Effector memory CD8-positive, alpha-beta T cell (primary cell): ENCODE measurements around the gene ARSG.

ENCODE experiments used
- ATAC-seq: fragments of 150-1000 bp; cut with Tn5 transposase; replicated peaks from 2 replicates; pipeline ENCODE4 v1.10.0; 2021; ENCODE audit warnings: mild to moderate bottlenecking, moderate library complexity
- DNase-seq, 3 experiments: peaks; one replicate each; pipeline ENCODE4 v3.0.0; 2021
- H3K27ac Mint-ChIP-seq, 2 donors: one replicate each; pipeline ENCODE4 v1.8.0; 2022; ENCODE audit warnings: mild to moderate bottlenecking in 2 of 2, mixed read lengths in 2 of 2, moderate library complexity in 2 of 2
- H3K27me3 Mint-ChIP-seq, 2 donors: one replicate each; pipeline ENCODE4 v1.8.0; 2022; ENCODE audit warnings: mixed read lengths in 2 of 2
- H3K36me3 Mint-ChIP-seq: one replicate; pipeline ENCODE4 v1.8.0; 2022; ENCODE audit warnings: mild to moderate bottlenecking, moderate library complexity, mixed read lengths; ENCODE audit not compliant: insufficient read depth
- H3K4me1 Mint-ChIP-seq, 2 donors: one replicate each; pipeline ENCODE4 v1.8.0; 2022; ENCODE audit warnings: low read depth in 2 of 2, mixed read lengths in 2 of 2
- H3K4me3 Mint-ChIP-seq, 2 donors: one replicate each; pipeline ENCODE4 v1.8.0; 2022; ENCODE audit warnings: mild to moderate bottlenecking in 2 of 2, mixed read lengths in 2 of 2, moderate library complexity in 2 of 2
- H3K9me3 Mint-ChIP-seq, 2 donors: one replicate each; pipeline ENCODE4 v1.8.0; 2022; ENCODE audit warnings: mixed read lengths in 2 of 2

The ARSG gene

DNA sequence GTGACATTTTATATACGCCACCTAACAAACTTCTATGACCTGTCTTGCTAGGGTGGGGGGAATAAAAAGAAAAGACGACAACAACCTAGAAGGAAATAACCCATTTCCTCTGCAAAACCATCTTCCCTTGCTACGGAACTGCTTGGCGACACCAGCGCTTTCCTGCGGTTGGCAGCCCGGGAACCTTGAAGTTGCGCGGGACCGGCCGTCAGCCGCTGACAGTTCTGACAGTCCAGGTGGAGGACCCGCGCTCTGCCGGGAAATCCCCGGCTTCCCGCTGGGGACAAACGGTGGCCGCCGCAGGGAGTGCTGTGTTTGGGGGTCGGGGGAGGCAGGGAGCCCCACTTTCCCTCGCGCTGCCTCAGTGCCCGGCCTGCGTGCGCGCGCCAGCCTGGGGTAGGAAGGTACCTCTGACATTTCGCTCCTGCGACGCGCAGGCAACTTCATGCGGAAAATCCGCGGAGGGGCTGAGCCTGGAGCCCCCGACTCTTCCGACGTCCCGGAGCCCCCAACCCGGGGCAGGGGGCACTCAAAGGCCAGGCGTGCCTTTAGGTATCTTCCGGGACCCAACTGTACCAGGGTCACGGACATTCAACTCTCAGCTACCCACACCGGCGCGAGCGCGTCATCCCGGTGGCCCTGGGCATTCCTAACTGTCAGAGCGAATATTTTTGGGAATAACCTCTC, 884 bp upstream of the ARSG start:
- peak; percentile 66 to 68 (median 67) for DNase-seq
- Mint-ChIP-seq H3K27me3 (no peaks in the 10 kb centered on the region), H3K4me1 (peaks cover 43 to 55% of the 10 kb centered on the region in 2 donors), H3K9me3 (no peaks in the 10 kb centered on the region), H3K27ac (peak overlapping the region; percentile 100), H3K4me3 (peak overlapping the region; percentile 98 to 100), H3K36me3 (peaks cover 33% of the 10 kb centered on the region)
- ATAC-seq: peak; percentile 23

DNA sequence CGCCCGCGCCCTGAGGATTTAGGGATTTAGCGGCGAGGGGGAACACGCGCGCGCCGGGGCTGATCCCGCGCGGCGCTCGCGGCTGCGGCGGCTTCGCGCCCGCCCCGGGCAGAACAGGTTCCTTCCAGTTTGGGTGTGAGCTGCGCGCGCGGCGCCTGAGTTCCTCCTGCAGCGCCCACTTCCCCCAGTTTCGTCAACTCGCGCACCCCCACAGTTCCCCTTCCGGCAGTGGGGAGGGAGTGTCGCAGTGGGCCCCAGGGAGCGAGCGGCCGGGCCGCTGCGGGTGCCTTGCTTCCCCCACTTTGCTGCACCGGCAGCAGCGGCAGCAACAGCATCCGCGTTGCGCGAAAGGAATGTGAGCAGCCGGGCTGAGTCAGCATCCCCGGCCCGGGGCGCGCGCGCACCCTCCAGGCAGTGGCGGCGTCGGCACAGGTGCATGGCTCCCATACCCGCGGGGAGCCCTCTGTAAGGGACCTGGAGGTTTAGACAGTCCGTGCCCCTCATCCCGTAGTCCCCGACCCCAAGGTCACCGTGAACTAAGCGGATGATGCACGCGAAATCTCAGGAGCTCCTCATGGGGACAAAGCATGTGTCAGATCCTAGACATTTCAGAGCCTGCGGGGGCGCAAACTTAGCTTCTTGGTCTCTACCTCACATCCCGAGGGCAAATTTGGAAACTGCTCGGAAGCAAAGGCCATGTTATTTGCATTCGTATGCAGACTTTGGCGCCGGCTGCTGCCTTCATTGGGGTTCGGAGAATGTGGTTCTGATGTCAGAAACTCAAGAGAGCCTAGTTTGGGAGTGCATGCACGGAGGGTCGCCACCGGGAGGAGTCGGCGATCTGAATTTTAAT, 767 bp downstream of the ARSG start:
- peak overlapping the region; percentile 98 to 100 for H3K4me3 Mint-ChIP-seq
- H3K36me3 Mint-ChIP-seq: peaks cover 42% of the 10 kb centered on the region
- H3K9me3 Mint-ChIP-seq: no peaks in the 10 kb centered on the region
- ATAC-seq (peak; percentile 72), DNase-seq (peak; percentile 94 to 95 (median 95))
- H3K4me1 Mint-ChIP-seq: peaks cover 50 to 62% of the 10 kb centered on the region in 2 donors
- H3K27ac Mint-ChIP-seq: peak overlapping the region; percentile 100
- no peaks in the 10 kb centered on the region for H3K27me3 Mint-ChIP-seq

DNA sequence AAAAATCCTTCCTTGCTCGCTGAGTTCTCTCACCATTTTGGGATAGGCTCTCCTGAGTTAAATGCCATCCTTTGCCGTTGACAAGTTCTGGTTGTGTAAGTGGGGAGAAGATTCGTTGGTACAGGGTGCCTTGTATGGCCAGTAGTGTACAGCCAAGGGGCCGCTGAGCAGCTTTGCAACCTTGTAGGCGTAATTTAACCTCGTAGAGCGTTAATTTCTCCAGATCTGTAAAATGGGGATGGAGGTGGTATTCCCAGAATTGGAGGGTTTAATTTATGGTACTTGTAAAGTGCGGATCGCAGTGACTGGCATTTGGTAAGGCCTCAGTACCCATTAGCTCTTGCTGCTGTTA, 1.4 kb downstream of the ARSG start:
- DNase-seq (no peak), ATAC-seq (no peak)
- Mint-ChIP-seq H3K27ac (peak overlapping the region; percentile 100), H3K36me3 (peaks cover 44% of the 10 kb centered on the region), H3K27me3 (no peaks in the 10 kb centered on the region), H3K4me3 (peak overlapping the region; percentile 98 to 100), H3K9me3 (no peaks in the 10 kb centered on the region), H3K4me1 (peaks cover 49 to 62% of the 10 kb centered on the region in 2 donors)

DNA sequence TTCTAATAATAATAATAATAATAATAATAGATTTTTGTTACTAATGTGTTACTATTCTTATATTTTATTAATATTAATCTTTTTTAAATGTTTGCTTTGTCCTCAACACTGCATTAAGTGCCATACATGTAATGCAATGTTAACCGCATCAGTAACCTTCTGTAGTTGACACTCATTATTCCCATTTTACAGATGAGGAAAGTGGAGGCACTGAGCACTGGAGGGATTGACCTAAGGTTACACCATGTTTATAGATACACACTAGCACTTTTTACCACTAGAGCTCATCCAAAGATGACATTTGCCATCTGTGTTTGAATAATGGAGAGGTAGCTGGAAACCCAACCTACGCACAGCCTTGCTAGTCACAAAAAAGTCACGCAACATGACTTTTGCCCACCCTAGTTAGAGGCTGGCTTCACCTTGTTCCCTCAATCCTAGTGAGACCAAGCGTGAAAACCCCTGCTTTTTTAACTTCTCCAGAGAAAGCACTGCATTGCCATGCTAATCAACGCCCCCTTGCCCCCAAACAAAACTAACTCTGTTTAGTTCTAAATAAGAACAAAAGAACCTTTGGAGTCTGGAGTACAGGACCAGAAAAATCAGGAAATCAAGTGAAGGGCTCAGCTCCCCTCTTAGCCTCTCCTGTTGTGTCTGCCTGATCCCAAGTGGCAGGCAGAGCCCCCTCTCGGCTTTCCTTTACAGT, 2.3 kb downstream of the ARSG start:
- DNase-seq (no peak), ATAC-seq (no peak)
- Mint-ChIP-seq H3K9me3 (no peaks in the 10 kb centered on the region), H3K4me3 (peak overlapping the region in 1 of 2 donors; percentile 4), H3K4me1 (peaks cover 41 to 57% of the 10 kb centered on the region in 2 donors), H3K36me3 (peaks cover 43% of the 10 kb centered on the region), H3K27me3 (no peaks in the 10 kb centered on the region), H3K27ac (peak overlapping the region in 1 of 2 donors; percentile 28)

DNA sequence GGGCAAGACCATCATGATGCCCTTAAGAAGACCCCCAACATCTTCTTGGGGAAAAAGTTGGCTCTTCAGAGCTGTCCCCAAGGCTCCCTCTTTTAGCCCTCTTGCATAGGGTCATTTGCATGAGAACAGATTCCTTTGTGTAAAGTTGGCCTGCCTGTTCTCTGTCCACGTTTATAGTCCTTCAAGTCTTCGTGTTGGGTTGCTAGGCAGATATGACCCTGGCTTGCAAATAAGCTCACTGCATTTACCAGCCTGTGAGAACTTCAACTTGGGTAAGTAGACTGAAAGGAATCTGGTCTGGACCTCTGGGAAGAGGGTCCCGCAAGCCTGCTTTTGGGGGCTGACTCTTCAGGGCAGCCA, 2.9 kb downstream of the ARSG start:
- Mint-ChIP-seq H3K4me1 (peaks cover 36 to 54% of the 10 kb centered on the region in 2 donors), H3K27me3 (no peaks in the 10 kb centered on the region), H3K9me3 (no peaks in the 10 kb centered on the region), H3K4me3 (peak overlapping the region in 1 of 2 donors; percentile 4), H3K27ac (peak overlapping the region in 1 of 2 donors; percentile 28), H3K36me3 (peaks cover 38% of the 10 kb centered on the region)
- no peak for DNase-seq
- no peak for ATAC-seq

DNA sequence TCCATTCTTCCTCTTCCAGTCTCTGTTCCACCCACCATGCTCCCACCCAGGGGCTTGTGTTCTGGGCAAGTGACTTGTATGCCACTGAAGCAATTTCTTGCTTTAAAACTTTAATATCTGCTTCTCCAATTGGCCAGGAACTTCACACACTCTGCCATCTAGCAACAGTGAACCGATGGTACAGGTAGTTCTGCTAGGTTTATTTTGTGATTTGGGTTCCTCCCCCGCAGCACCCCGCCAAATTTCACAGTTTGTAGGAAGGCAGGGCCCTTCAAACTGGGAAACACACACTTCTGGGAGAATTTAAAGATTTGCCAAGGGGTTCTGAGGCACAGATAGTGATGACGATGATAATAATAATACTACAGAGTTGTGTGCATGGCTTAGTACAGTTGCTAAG, 3.3 kb downstream of the ARSG start:
- H3K27ac Mint-ChIP-seq: peak overlapping the region; percentile 58 to 84
- peaks cover 35 to 50% of the 10 kb centered on the region in 2 donors for H3K4me1 Mint-ChIP-seq
- H3K4me3 Mint-ChIP-seq: peak overlapping the region; percentile 45 to 60

GRCh38 chr17:68295086-68295485, 3.8 kb downstream of the ARSG start:
- Mint-ChIP-seq H3K36me3 (peaks cover 34% of the 10 kb centered on the region), H3K27me3 (no peaks in the 10 kb centered on the region), H3K9me3 (no peaks in the 10 kb centered on the region), H3K4me1 (peaks cover 33 to 45% of the 10 kb centered on the region in 2 donors), H3K4me3 (peak overlapping the region; percentile 45 to 60), H3K27ac (peak overlapping the region; percentile 58 to 84)
- ATAC-seq (no peak), DNase-seq (no peak)

More for the DNA sequence above, 3.3 kb downstream of the ARSG start:
- Mint-ChIP-seq H3K27me3 (no peaks in the 10 kb centered on the region), H3K36me3 (peaks cover 38% of the 10 kb centered on the region), H3K9me3 (no peaks in the 10 kb centered on the region)
- ATAC-seq (no peak), DNase-seq (no peak)

DNA sequence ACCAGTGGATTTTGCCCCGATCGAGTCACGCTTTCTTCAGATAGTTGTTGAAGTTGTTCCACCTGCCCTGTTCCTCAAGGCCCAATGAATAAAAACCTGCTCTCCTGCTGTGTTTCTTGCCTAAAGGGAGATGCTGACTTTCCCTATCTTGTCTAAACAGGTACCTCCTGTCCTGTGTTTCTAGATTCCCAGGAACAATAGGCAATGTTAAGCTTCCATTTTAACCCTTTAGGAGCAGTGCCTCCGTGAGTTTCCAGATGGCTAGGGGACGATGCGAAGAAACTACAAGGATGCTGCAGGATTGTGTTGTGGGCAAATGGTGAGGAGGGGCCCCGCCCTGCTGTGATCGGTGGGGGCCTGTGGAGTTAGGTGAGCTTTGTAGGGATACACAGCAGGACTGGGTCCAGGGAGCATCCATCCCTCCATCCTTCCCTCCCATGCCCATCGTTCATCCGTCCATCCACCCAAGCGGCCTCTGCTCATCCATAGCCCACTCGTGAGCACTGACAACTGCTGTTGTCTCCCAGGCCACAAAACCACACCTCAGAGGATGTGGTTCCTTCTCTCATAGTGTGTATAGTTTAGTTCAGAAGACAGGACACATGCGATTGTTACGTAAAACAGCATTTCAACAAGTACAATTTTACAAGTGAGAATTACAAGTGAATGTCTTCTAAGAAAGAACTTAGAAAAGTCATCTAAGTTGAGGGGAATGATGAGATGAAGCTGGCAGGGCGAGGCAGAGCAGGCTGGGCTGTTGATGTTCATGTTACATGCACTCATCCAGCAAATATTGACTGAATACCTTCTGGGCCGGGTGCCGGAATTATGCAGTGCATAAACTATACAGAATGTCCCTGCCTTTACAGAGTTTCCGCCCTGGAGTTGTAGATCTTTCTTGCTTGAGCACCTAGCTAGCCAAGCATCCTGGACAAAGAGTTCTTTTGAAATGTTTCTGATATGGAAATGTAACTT, 5.2 kb downstream of the ARSG start:
- Mint-ChIP-seq H3K4me1 (peaks cover 29 to 43% of the 10 kb centered on the region in 2 donors), H3K4me3 (peak overlapping the region; percentile 77 to 81), H3K9me3 (no peaks in the 10 kb centered on the region), H3K27ac (peak overlapping the region; percentile 77 to 88), H3K36me3 (peaks cover 19% of the 10 kb centered on the region), H3K27me3 (no peaks in the 10 kb centered on the region)
- DNase-seq: peak; percentile 63 to 73 (median 67)
- peak; percentile 62 for ATAC-seq

GRCh38 chr17:68297195-68297594, 5.9 kb downstream of the ARSG start:
- peaks cover 34 to 47% of the 10 kb centered on the region in 2 donors for H3K4me1 Mint-ChIP-seq
- H3K9me3 Mint-ChIP-seq: no peaks in the 10 kb centered on the region
- H3K27ac Mint-ChIP-seq: peak overlapping the region; percentile 77 to 88
- H3K27me3 Mint-ChIP-seq: no peaks in the 10 kb centered on the region
- ATAC-seq: no peak
- H3K4me3 Mint-ChIP-seq: peak overlapping the region; percentile 77 to 81
- DNase-seq: no peak
- peaks cover 13% of the 10 kb centered on the region for H3K36me3 Mint-ChIP-seq

DNA sequence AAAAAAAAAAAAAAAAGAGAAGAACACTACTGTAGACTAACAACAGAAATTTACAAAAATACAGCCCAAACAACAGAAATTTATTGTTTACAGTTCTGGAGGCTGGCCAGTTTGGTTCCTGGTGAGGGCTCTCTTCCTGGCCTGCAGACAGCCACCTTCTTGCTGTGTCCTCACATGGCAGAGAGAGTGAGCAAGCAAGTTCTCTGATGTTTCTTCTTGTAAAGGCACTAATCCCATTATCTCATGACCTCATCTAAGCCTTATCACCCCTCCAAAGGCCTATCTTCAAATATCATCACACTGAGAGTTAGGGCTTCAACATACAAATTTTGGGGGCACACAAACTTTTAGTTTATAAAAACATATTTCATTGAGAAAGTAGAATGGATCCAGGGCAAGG, 7.3 kb downstream of the ARSG start:
- Mint-ChIP-seq H3K4me1 (peaks cover 31 to 37% of the 10 kb centered on the region in 2 donors), H3K36me3 (peaks cover 11% of the 10 kb centered on the region), H3K4me3 (no peak overlapping the region), H3K27me3 (no peaks in the 10 kb centered on the region), H3K27ac (peak overlapping the region; percentile 25 to 44), H3K9me3 (no peaks in the 10 kb centered on the region)
- ATAC-seq (no peak), DNase-seq (no peak)

GRCh38 chr17:68299817-68300216, 8.5 kb downstream of the ARSG start:
- H3K4me1 Mint-ChIP-seq: peaks cover 25 to 45% of the 10 kb centered on the region in 2 donors
- no peaks in the 10 kb centered on the region for H3K27me3 Mint-ChIP-seq
- peaks cover 11% of the 10 kb centered on the region for H3K36me3 Mint-ChIP-seq
- no peak overlapping the region for H3K4me3 Mint-ChIP-seq
- H3K27ac Mint-ChIP-seq: peak overlapping the region in 1 of 2 donors; percentile 44
- no peak for ATAC-seq
- no peak for DNase-seq
- H3K9me3 Mint-ChIP-seq: no peaks in the 10 kb centered on the region

DNA sequence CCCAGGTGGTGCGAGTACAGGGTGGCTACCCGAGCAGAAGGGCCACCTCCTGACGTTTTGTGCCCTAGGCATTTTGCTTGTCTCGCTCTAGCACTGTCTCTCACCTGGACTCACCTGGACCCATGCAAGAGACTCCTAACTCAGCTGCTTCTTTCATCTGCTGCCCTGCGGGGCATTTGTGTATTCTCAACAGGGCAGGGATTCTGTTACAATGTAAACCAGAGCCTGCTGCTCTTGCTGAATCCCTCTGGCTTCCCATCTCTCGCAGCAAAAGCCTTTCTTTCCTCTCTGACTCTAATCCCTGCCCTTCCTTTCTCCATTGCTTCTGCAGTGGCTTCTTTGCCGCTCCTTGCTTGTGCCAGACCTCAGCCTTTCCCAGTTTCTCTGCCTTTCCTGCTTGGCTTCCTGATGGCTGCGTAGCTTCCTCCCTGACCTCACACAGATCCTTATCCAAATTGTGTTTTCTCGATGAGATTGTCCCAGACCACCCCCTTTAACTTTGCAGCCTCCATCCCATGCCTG, 10.2 kb downstream of the ARSG start:
- ATAC-seq: no peak
- DNase-seq: no peak
- Mint-ChIP-seq H3K27me3 (no peaks in the 10 kb centered on the region), H3K27ac (no peak overlapping the region), H3K4me1 (peaks cover 19 to 35% of the 10 kb centered on the region in 2 donors), H3K4me3 (no peak overlapping the region), H3K36me3 (peaks cover 7% of the 10 kb centered on the region), H3K9me3 (no peaks in the 10 kb centered on the region)
